Measurements from ENCODE around the gene CAMTA1. TPM values are rescaled to one million over a fixed set of nuclear protein-coding genes. Genes with fewer than 3 reads are reported as not detected.

The CAMTA1 gene
- total RNA-seq, 1 donor from 2014 or later: 99.0 TPM

- H3K27ac Mint-ChIP-seq: no peak overlapping the region
- H3K9me3 Mint-ChIP-seq (ENCODE audit: low read depth): no peaks in the 10 kb centered on the region
- H3K4me3 Mint-ChIP-seq (ENCODE audit: low read depth): no peak overlapping the region
- H3K36me3 Mint-ChIP-seq (ENCODE audit: insufficient read depth): no peaks in the 10 kb centered on the region
- peak; percentile 40 for TF ChIP-seq CTCF (IDR thresholded peaks at IDR 0.05; ENCODE audit: unreplicated experiment)
- H3K4me1 Mint-ChIP-seq (ENCODE audit: low read depth): no peaks in the 10 kb centered on the region
- no peak for DNase-seq (ENCODE audit: low spot score, unreplicated experiment)
- H3K27me3 Mint-ChIP-seq: no peaks in the 10 kb centered on the region
These were observed 791.8 kb downstream of the CAMTA1 start for GRCh38 chr1:7576946-7577657.

DNA sequence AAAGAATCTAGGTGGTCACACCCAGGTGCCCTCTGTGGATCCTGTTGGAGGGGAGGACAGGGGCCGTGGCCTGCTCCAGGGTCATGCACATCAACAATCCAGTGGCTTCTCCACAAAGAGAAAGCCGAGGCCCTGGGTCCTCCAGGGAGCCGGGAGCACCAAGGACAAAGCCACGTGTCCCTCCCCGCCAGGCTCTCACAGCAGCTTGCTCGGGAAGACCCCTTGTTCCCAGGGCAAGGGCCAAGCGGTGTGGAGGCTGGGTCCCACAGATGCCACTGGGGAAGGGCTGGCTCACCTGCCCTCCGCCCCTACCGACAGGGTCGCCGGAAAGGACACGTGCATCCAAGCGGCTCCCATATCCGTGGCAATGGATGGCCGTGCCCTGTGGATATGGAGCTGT lies 793.0 kb downstream of the CAMTA1 start:
- Mint-ChIP-seq H3K36me3 (ENCODE audit: insufficient read depth) (no peaks in the 10 kb centered on the region), H3K9me3 (ENCODE audit: low read depth) (no peaks in the 10 kb centered on the region), H3K27me3 (no peaks in the 10 kb centered on the region), H3K4me1 (ENCODE audit: low read depth) (no peaks in the 10 kb centered on the region), H3K27ac (no peak overlapping the region), H3K4me3 (ENCODE audit: low read depth) (no peak overlapping the region)
- no peak for DNase-seq (ENCODE audit: low spot score, unreplicated experiment)
- no peak for TF ChIP-seq CTCF (IDR thresholded peaks at IDR 0.05; ENCODE audit: unreplicated experiment)

DNA sequence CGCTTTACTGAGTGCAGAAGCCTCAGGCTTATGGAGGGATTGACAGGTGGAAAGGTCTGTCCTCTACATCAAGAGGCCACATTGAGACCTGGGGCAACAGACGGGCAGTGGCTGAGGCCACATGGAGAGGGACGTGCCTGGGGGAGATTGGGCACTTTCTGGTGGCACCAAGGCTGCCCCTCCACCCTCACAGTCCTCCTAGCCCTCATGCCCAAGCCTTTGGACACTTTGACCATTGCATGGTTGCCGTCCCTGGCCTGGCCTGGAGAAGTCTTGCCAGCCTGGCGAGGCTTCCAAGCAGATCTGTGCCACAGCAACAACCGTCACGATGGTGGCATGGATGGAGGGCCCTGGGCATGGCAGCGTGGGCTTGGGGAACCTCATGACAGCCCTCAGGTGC lies 793.8 kb downstream of the CAMTA1 start:
- H3K36me3 Mint-ChIP-seq (ENCODE audit: insufficient read depth): no peaks in the 10 kb centered on the region
- no peaks in the 10 kb centered on the region for H3K4me1 Mint-ChIP-seq (ENCODE audit: low read depth)
- no peaks in the 10 kb centered on the region for H3K9me3 Mint-ChIP-seq (ENCODE audit: low read depth)
- no peak for TF ChIP-seq CTCF (IDR thresholded peaks at IDR 0.05; ENCODE audit: unreplicated experiment)
- H3K27ac Mint-ChIP-seq: no peak overlapping the region
- H3K27me3 Mint-ChIP-seq: peaks cover 2% of the 10 kb centered on the region
- H3K4me3 Mint-ChIP-seq (ENCODE audit: low read depth): no peak overlapping the region
- DNase-seq (ENCODE audit: low spot score, unreplicated experiment): no peak

DNA sequence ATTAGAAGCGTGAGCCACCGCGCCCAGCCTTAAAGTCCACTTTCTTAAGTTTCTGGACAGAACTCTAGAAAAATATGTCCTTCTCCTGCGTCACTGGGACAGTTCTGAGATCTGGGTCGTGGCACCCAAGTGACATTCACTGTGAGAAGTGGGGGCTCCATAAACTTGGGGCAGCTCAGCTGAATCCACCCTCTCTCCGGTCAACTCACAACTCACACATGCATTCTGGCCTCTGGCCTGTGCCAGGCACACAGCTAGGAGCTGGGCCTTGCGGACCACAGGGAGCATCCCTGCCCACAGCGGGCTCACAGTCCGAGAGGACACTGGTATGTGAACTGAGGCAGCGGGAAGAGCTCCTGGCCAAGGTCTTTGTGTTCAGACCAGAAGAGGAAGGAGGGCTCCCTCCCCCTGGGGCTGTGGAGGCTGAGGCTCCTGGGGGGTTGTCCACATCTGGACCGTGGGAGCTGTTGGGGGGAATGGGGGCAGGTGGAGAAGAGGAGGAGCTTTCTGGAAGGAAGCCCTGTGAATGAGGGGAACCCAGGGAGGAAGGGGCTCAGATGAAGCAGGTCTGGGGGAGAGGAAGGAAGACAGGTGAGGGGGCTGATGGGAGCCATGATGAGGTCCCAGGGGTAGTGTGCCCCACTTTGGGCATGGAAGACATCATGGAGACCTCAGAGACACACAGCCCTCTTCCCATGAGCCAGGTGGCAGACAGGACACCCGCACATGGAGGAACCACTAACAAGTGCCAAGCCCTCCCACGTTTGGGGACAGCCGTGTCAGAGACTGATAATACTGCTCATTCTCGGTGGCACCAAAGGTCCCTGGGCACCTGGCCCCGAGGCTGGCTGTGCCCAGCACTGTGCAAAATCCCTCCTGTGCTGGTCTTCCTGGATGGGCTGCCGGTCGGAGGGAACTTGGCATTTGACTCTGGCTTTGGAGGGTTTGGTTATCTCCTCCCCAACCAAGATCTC lies 794.9 kb downstream of the CAMTA1 start:
- peaks cover 9% of the 10 kb centered on the region for H3K27me3 Mint-ChIP-seq
- DNase-seq (ENCODE audit: low spot score, unreplicated experiment): no peak
- H3K4me1 Mint-ChIP-seq (ENCODE audit: low read depth): no peaks in the 10 kb centered on the region
- no peak overlapping the region for H3K4me3 Mint-ChIP-seq (ENCODE audit: low read depth)
- TF ChIP-seq CTCF (IDR thresholded peaks at IDR 0.05; ENCODE audit: unreplicated experiment): no peak
- H3K36me3 Mint-ChIP-seq (ENCODE audit: insufficient read depth): no peaks in the 10 kb centered on the region
- H3K27ac Mint-ChIP-seq: no peak overlapping the region
- H3K9me3 Mint-ChIP-seq (ENCODE audit: low read depth): no peaks in the 10 kb centered on the region

GRCh38 chr1:7580923-7581753 lies 795.9 kb downstream of the CAMTA1 start:
- Mint-ChIP-seq H3K4me3 (ENCODE audit: low read depth) (no peak overlapping the region), H3K27ac (no peak overlapping the region), H3K9me3 (ENCODE audit: low read depth) (no peaks in the 10 kb centered on the region), H3K27me3 (peaks cover 13% of the 10 kb centered on the region), H3K36me3 (ENCODE audit: insufficient read depth) (no peaks in the 10 kb centered on the region), H3K4me1 (ENCODE audit: low read depth) (no peaks in the 10 kb centered on the region)
- DNase-seq (ENCODE audit: low spot score, unreplicated experiment): no peak
- no peak for TF ChIP-seq CTCF (IDR thresholded peaks at IDR 0.05; ENCODE audit: unreplicated experiment)

Measured in progenitor cell of endocrine pancreas (in vitro differentiated cells).